DND-41 (cell line): ENCODE measurements around the gene UNC13B.

Experiments
- EZH2 ChIP-seq: IDR thresholded peaks from 3 replicates; pipeline ENCODE4 v1.6.1; 2012; ENCODE audit warnings: borderline replicate concordance, low read depth, mild to moderate bottlenecking, moderate library complexity, low read length, inconsistent platforms; ENCODE audit not compliant: severe bottlenecking
- TF ChIP-seq, protein P1 (sequence below): IDR thresholded peaks from 2 replicates; pipeline ENCODE4 v1.5.1; 2012; ENCODE audit warnings: borderline replicate concordance, low read length, moderate library complexity, mild to moderate bottlenecking; ENCODE audit not compliant: poor library complexity, severe bottlenecking; ENCODE audit errors: extremely low read depth

DNA sequence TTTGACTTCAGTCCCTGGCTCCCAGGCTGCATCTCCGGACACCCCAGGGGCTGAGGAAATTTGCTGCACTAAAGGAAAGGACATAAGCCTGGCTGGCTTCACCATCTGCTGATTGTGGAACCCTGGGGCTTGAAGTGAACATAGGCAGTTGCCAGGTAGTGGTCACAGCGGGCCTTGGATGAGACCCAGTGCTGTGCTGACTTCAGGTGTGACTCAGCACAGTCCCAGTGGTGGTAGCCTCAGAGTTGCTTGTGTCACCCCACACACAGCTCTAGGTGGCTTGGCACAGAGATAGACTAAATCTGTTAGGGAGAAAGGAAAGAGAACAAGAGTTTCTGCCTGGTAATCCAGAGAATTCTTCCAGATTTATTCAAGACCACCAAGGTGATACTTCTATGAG, 292.0 kb downstream of the UNC13B start:
- TF ChIP-seq EZH2, result no peak
- TF ChIP-seq, protein P1, sequence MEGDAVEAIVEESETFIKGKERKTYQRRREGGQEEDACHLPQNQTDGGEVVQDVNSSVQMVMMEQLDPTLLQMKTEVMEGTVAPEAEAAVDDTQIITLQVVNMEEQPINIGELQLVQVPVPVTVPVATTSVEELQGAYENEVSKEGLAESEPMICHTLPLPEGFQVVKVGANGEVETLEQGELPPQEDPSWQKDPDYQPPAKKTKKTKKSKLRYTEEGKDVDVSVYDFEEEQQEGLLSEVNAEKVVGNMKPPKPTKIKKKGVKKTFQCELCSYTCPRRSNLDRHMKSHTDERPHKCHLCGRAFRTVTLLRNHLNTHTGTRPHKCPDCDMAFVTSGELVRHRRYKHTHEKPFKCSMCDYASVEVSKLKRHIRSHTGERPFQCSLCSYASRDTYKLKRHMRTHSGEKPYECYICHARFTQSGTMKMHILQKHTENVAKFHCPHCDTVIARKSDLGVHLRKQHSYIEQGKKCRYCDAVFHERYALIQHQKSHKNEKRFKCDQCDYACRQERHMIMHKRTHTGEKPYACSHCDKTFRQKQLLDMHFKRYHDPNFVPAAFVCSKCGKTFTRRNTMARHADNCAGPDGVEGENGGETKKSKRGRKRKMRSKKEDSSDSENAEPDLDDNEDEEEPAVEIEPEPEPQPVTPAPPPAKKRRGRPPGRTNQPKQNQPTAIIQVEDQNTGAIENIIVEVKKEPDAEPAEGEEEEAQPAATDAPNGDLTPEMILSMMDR, result no peak
